ENCODE data around the gene MTUS2. TPM values are rescaled to one million over a fixed set of nuclear protein-coding genes. Genes with fewer than 3 reads are reported as not detected.

The MTUS2 gene
- total RNA-seq, 1 experiment from 2014 or later: 1.7 TPM

DNA sequence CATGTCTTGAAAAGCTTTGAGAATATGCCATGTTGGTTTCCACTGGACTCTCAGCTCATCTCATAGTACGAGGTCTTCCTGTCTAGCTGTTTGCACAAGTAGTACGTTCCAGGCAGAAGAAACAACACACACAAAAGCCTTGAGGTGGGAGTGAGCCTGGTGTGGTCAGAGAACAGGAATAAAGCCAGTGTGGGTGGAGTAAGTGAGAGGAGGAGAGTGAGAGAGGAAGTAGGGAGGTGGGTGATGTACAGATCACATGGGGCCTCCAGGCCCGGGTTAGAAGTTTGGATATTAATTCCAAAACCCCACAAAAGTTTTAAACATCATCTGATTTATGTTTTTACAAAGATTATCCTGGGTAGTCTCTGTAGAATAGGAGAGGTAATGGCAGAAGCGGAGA, 230.6 kb downstream of the MTUS2 start:
- H3K36me3 ChIP-seq (ENCODE audit: control insufficient read depth, insufficient read depth, low read length): no peaks in the 10 kb centered on the region
- TF ChIP-seq, protein P1, sequence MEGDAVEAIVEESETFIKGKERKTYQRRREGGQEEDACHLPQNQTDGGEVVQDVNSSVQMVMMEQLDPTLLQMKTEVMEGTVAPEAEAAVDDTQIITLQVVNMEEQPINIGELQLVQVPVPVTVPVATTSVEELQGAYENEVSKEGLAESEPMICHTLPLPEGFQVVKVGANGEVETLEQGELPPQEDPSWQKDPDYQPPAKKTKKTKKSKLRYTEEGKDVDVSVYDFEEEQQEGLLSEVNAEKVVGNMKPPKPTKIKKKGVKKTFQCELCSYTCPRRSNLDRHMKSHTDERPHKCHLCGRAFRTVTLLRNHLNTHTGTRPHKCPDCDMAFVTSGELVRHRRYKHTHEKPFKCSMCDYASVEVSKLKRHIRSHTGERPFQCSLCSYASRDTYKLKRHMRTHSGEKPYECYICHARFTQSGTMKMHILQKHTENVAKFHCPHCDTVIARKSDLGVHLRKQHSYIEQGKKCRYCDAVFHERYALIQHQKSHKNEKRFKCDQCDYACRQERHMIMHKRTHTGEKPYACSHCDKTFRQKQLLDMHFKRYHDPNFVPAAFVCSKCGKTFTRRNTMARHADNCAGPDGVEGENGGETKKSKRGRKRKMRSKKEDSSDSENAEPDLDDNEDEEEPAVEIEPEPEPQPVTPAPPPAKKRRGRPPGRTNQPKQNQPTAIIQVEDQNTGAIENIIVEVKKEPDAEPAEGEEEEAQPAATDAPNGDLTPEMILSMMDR (IDR thresholded peaks at IDR 0.05; ENCODE audit: insufficient read depth in 1 of 2, low read depth in 1 of 2, low read length in 1 of 2, severe bottlenecking in 1 of 2, unreplicated experiment in 1 of 2): no peak
- H3K4me1 ChIP-seq: no peaks in the 10 kb centered on the region
- Mint-ChIP-seq H3K4me3 (ENCODE audit: unreplicated experiment) (no peak overlapping the region), H3K9me3 (ENCODE audit: unreplicated experiment) (peaks cover 4% of the 10 kb centered on the region), H3K27me3 (ENCODE audit: insufficient read depth, unreplicated experiment) (no peaks in the 10 kb centered on the region), H3K27ac (ENCODE audit: unreplicated experiment) (no peak overlapping the region), H3K36me3 (ENCODE audit: insufficient read depth, unreplicated experiment) (no peaks in the 10 kb centered on the region), H3K4me1 (ENCODE audit: low read depth, unreplicated experiment) (no peaks in the 10 kb centered on the region)
- POLR2A ChIA-PET: no interaction called here
- DNase-seq: no peak
- no peaks in the 10 kb centered on the region for H3K9me3 ChIP-seq
- intact Hi-C loops (cut with micrococcal nuclease; ENCODE audit: unreplicated experiment): no loop called here
- no peaks in the 10 kb centered on the region for H3K27me3 ChIP-seq (replicated peaks; ENCODE audit: control insufficient read depth, insufficient read depth, low read length)
- H3K4me3 ChIP-seq (ENCODE audit: low read depth, low read length): no peak overlapping the region
- CTCF ChIA-PET: no interaction called here
- no TSS peak for BruUV-seq (replicated peaks)

DNA sequence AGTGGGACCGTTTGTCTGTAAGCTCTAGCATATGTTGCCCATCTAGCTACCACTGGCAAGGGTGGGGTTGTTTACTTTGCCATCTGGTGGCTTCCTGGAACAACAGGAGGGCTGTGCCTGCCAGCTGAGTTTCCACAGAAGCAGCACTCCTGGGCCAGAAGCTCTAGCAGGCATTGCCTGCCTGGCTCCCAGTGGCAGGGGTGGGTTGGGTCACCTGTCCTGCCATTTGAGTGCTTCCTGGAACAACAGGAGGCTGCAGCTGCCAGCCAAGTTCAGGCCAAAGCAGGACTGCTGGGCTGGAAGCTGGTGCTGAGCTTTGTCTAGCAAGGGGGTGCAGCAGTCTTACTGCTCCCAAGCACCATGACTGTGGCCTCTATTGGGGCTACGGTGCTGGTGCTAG, 239.7 kb downstream of the MTUS2 start:
- H3K4me1 Mint-ChIP-seq (ENCODE audit: low read depth, unreplicated experiment): no peaks in the 10 kb centered on the region
- CTCF ChIA-PET: no interaction called here

DNA sequence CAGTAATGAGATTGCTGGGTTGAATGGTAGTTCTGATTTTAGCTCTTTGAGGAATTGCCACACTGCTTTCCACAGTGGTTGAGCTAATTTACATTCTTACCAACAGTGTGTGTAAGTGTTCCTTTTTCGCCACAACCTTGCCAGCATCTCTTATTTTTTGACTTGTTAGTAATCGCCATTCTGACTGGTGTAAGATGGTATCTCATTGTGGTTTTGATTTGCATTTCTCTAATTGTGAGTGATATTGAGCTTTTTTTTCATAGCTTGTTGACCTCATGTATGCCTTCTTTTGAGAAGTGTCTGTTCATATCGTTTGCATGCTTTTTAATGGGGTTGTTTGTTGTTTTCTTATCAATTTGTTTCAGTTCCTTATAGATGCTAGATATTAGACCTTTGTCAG, 245.0 kb downstream of the MTUS2 start:
- no peaks in the 10 kb centered on the region for H3K9me3 ChIP-seq
- no peak for DNase-seq
- peaks cover 4% of the 10 kb centered on the region for H3K27me3 Mint-ChIP-seq (ENCODE audit: insufficient read depth, unreplicated experiment)
- no peaks in the 10 kb centered on the region for H3K27me3 ChIP-seq (replicated peaks; ENCODE audit: control insufficient read depth, insufficient read depth, low read length)
- no peaks in the 10 kb centered on the region for H3K36me3 Mint-ChIP-seq (ENCODE audit: insufficient read depth, unreplicated experiment)
- no peak overlapping the region for H3K4me3 Mint-ChIP-seq (ENCODE audit: unreplicated experiment)
- TF ChIP-seq, protein P1 (IDR thresholded peaks at IDR 0.05; ENCODE audit: insufficient read depth in 1 of 2, low read depth in 1 of 2, low read length in 1 of 2, severe bottlenecking in 1 of 2, unreplicated experiment in 1 of 2): no peak
- H3K4me1 ChIP-seq: no peaks in the 10 kb centered on the region
- ChIA-PET POLR2A (no interaction called here), CTCF (no interaction called here)
- H3K9me3 Mint-ChIP-seq (ENCODE audit: unreplicated experiment): no peaks in the 10 kb centered on the region
- intact Hi-C loops (cut with micrococcal nuclease; ENCODE audit: unreplicated experiment): no loop called here
- no peaks in the 10 kb centered on the region for H3K4me1 Mint-ChIP-seq (ENCODE audit: low read depth, unreplicated experiment)
- BruUV-seq (replicated peaks): no TSS peak
- H3K4me3 ChIP-seq (ENCODE audit: low read depth, low read length): no peak overlapping the region
- H3K27ac Mint-ChIP-seq (ENCODE audit: unreplicated experiment): no peak overlapping the region
- H3K36me3 ChIP-seq (ENCODE audit: control insufficient read depth, insufficient read depth, low read length): no peaks in the 10 kb centered on the region

More for the DNA sequence above, 239.7 kb downstream of the MTUS2 start:
- H3K36me3 Mint-ChIP-seq (ENCODE audit: insufficient read depth, unreplicated experiment): no peaks in the 10 kb centered on the region
- POLR2A ChIA-PET: no interaction called here
- intact Hi-C loops (cut with micrococcal nuclease; ENCODE audit: unreplicated experiment): no loop called here
- no peak overlapping the region for H3K27ac Mint-ChIP-seq (ENCODE audit: unreplicated experiment)
- H3K9me3 Mint-ChIP-seq (ENCODE audit: unreplicated experiment): peaks cover 28% of the 10 kb centered on the region
- no peak overlapping the region for H3K4me3 Mint-ChIP-seq (ENCODE audit: unreplicated experiment)
- H3K27me3 ChIP-seq (replicated peaks; ENCODE audit: control insufficient read depth, insufficient read depth, low read length): no peaks in the 10 kb centered on the region
- DNase-seq: no peak
- H3K27me3 Mint-ChIP-seq (ENCODE audit: insufficient read depth, unreplicated experiment): peaks cover 10% of the 10 kb centered on the region
- H3K4me3 ChIP-seq (ENCODE audit: low read depth, low read length): no peak overlapping the region
- no peaks in the 10 kb centered on the region for H3K4me1 ChIP-seq
- no TSS peak for BruUV-seq (replicated peaks)
- H3K9me3 ChIP-seq: peaks cover 6% of the 10 kb centered on the region; the same call in 1 of the 2 replicates
- no peaks in the 10 kb centered on the region for H3K36me3 ChIP-seq (ENCODE audit: control insufficient read depth, insufficient read depth, low read length)
- TF ChIP-seq, protein P1 (IDR thresholded peaks at IDR 0.05; ENCODE audit: insufficient read depth in 1 of 2, low read depth in 1 of 2, low read length in 1 of 2, severe bottlenecking in 1 of 2, unreplicated experiment in 1 of 2): no peak
